ENCODE results near the gene REEP1. TPM values are rescaled to one million over a fixed set of nuclear protein-coding genes. Genes with fewer than 3 reads are reported as not detected.

REEP1 gene
- total RNA-seq, 1 experiment from 2014 or later, result 5.3 TPM

DNA sequence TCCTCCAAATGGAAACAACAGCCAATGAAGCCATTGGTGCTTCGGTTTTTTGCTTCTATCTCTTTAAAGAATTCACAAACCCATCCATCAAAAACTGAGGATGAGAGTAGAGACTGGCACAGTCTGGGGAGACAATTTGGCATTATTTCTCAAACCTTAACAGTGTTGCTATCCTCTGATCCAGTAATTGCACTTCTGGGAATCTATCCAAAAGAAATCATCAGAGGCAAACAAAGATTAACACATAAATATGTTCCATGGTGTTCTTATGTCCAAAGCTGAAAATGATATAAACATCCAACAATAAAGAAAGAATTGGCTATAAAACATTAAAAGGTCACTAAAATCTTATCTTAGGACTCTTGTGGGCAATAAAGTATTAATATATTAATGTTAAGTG is 35.1 kb downstream of the REEP1 start:
- Mint-ChIP-seq H3K9me3 (ENCODE audit: low read depth, unreplicated experiment) (no peaks in the 10 kb centered on the region), H3K27ac (ENCODE audit: unreplicated experiment) (no peak overlapping the region), H3K27me3 (ENCODE audit: unreplicated experiment) (peaks cover 46% of the 10 kb centered on the region), H3K36me3 (ENCODE audit: insufficient read depth, unreplicated experiment) (no peaks in the 10 kb centered on the region), H3K4me1 (ENCODE audit: low read depth, unreplicated experiment) (no peaks in the 10 kb centered on the region), H3K4me3 (ENCODE audit: low read depth, unreplicated experiment) (no peak overlapping the region)
- no peak for TF ChIP-seq CTCF (IDR thresholded peaks at IDR 0.05; ENCODE audit: unreplicated experiment)
- BruUV-seq (replicated peaks), result no TSS peak
- no peak for DNase-seq
- CTCF ChIA-PET, result no interaction called here
- intact Hi-C loops (cut with micrococcal nuclease; ENCODE audit: unreplicated experiment), result no loop called here

DNA sequence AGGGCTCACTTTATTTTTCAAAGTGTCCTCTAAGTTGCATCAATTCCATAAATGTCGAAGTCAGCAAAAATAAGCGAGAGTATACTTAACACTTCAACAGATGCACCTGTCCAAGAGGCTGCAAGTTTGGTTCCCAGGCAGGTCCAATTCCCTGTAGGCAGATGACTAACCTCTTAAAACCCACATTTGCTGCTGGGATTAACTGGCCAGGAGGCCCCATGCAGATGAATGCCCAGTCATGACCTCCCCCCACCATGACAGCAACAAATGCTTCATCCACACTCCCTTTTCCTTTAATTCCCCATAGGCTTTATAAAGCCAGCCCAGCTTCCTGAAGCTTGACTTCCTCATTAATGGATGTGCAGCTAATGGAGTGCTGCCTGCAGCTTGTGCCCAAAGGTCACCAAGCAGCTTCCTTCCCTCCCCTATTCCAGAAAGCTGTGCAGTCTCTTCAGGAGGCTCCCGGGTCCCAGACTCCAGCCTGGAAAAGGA is 35.7 kb downstream of the REEP1 start:
- Mint-ChIP-seq H3K4me3 (ENCODE audit: low read depth, unreplicated experiment) (no peak overlapping the region), H3K4me1 (ENCODE audit: low read depth, unreplicated experiment) (no peaks in the 10 kb centered on the region), H3K27ac (ENCODE audit: unreplicated experiment) (no peak overlapping the region), H3K36me3 (ENCODE audit: insufficient read depth, unreplicated experiment) (no peaks in the 10 kb centered on the region), H3K9me3 (ENCODE audit: low read depth, unreplicated experiment) (no peaks in the 10 kb centered on the region), H3K27me3 (ENCODE audit: unreplicated experiment) (peaks cover 46% of the 10 kb centered on the region)
- DNase-seq, result no peak
- no TSS peak for BruUV-seq (replicated peaks)
- CTCF ChIA-PET, result no interaction called here
- no peak for TF ChIP-seq CTCF (IDR thresholded peaks at IDR 0.05; ENCODE audit: unreplicated experiment)
- intact Hi-C loops (cut with micrococcal nuclease; ENCODE audit: unreplicated experiment), result no loop called here

- BruUV-seq (replicated peaks), result no TSS peak
- no peak for DNase-seq
- Mint-ChIP-seq H3K27me3 (ENCODE audit: unreplicated experiment) (peaks cover 43% of the 10 kb centered on the region), H3K4me1 (ENCODE audit: low read depth, unreplicated experiment) (no peaks in the 10 kb centered on the region), H3K4me3 (ENCODE audit: low read depth, unreplicated experiment) (no peak overlapping the region), H3K9me3 (ENCODE audit: low read depth, unreplicated experiment) (no peaks in the 10 kb centered on the region), H3K36me3 (ENCODE audit: insufficient read depth, unreplicated experiment) (no peaks in the 10 kb centered on the region), H3K27ac (ENCODE audit: unreplicated experiment) (no peak overlapping the region)
- intact Hi-C loops (cut with micrococcal nuclease; ENCODE audit: unreplicated experiment), result no loop called here
- no peak for TF ChIP-seq CTCF (IDR thresholded peaks at IDR 0.05; ENCODE audit: unreplicated experiment)
- CTCF ChIA-PET, result no interaction called here
These were observed 36.4 kb downstream of the REEP1 start for GRCh38 chr2:86301009-86301408.

GRCh38 chr2:86300496-86300895 is 36.9 kb downstream of the REEP1 start:
- Mint-ChIP-seq H3K4me3 (ENCODE audit: low read depth, unreplicated experiment) (no peak overlapping the region), H3K36me3 (ENCODE audit: insufficient read depth, unreplicated experiment) (no peaks in the 10 kb centered on the region), H3K27ac (ENCODE audit: unreplicated experiment) (no peak overlapping the region), H3K4me1 (ENCODE audit: low read depth, unreplicated experiment) (no peaks in the 10 kb centered on the region), H3K27me3 (ENCODE audit: unreplicated experiment) (peaks cover 38% of the 10 kb centered on the region), H3K9me3 (ENCODE audit: low read depth, unreplicated experiment) (no peaks in the 10 kb centered on the region)
- intact Hi-C loops (cut with micrococcal nuclease; ENCODE audit: unreplicated experiment), result no loop called here
- no TSS peak for BruUV-seq (replicated peaks)
- no peak for DNase-seq
- CTCF ChIA-PET, result no interaction called here
- no peak for TF ChIP-seq CTCF (IDR thresholded peaks at IDR 0.05; ENCODE audit: unreplicated experiment)
